GM15510 (cell line): Measurements from ENCODE around the gene SNRNP25.

ENCODE experiments used
- POLR2A ChIP-seq: IDR thresholded peaks from 3 replicates; pipeline ENCODE4 v1.6.1; 2011; ENCODE audit warnings: borderline replicate concordance; ENCODE audit not compliant: insufficient read length; ENCODE audit errors: extremely low read depth

Gene SNRNP25

DNA sequence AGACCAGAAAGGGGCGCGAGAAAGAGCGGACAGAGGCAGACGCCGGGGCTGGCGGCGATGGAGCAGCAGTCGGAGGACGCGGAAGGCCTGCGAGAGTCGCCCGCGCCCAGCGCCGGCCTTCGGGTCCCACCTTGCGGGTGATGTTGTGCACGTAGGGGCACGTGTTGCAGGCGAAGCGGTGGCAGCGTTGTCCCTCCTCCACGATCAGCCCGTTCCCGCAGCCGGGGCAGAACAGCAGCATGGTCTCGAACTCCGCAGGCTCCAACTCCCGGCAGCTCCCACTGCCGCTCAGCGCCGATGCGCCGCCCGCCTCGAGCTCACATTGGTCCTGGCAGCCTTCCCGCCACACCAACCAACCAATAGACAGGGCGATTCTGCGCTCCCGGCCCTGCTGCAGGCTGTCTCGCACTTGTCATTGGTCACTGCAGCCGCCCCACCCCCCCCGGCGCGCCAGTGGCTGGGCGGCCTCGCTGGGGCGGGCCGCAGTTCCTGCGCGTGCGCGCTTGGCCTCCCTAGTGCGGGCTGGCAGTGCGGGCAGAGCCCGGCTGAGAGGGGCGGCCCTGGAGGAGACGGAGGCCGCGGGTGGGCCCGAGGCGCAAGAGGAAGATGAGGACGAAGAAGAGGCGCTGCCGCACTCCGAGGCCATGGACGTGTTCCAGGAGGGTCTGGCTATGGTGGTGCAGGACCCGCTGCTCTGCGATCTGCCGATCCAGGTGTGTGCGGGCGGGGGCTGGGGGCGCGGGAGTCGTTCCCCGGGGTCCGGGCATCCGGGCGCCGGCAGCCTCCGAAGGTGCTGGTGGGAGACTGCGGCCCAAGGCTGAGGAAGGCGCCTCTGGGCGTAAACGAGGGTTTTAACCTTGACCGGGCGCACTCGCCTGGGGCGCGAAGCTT is at the start of gene SNRNP25, which contains the start of gene POLR3K:
Gene SNRNP25, plus strand, starts transcription at position 483 of the 891 bp plus-strand sequence. Its CDS starts 189 bp downstream, at position 672.
Gene POLR3K, minus strand, starts transcription at position 263 of the 891 bp plus-strand sequence. Its CDS starts 22 bp downstream, at position 241.
- TF ChIP-seq POLR2A: peak; percentile 95

DNA sequence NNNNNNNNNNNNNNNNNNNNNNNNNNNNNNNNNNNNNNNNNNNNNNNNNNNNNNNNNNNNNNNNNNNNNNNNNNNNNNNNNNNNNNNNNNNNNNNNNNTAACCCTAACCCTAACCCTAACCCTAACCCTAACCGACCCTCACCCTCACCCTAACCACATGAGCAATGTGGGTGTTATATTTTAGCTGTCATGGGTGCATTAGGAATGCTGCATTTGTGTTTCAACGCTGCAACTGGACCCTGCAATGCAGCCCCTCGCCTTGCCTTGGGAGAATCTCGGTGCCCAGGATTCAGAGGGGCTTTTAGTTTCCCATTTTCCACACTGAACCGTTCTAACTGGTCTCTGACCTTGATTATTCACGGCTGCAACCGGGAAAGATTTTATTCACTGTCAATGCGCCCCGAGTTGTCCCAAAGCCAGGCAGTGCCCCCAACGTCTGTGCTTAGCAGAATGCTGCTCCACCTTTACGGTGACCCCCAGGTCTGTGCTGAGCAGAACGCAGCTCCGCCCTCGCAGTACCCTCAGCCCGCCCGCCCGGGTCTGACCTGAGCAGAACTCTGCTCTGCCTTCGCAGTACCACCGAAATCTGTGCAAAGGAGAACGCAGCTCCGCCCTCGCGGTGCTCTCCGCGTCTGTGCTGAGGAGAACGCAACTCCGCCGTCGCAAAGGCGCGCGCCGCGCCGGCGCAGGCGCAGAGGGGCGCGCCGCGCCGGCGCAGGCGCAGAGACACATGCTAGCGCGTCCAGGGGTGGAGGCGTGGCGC is 43.5 kb upstream of the SNRNP25 start:
- no peak for TF ChIP-seq POLR2A

DNA sequence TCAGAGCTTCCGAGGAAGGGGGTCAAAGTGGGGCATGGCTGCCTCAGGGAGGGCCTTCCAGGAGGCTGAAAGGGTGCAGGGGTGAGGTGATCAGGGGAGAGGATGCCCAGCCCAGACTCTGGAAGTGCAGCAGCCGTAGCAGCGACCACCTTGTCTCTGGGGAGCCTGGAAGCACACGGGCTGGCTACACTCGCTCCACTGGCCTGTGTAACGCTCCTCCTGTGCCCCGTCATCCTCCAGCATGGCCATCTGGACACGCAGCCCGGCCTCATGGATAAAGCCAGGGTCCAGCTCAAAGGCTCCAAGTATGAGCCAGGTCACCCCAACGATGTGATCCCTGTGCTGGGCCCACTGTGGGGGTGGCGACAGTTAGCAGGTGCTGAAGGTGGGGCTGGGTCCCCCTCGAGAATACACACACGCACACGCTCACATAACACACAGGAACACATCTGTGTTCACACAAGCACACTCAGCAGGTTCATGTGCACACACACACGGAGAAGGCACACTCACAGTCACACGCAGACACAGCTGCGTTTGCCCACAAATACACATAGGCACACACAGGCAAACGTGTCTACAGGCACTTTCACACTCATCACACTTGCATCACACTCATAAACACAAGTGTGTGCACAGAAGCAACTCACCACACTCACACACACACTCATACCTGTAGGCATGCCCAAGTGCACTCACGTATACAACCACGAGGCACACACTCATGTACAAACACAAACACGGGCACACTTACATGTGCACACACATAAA is 19.6 kb upstream of the SNRNP25 start:
- TF ChIP-seq POLR2A: no peak

DNA sequence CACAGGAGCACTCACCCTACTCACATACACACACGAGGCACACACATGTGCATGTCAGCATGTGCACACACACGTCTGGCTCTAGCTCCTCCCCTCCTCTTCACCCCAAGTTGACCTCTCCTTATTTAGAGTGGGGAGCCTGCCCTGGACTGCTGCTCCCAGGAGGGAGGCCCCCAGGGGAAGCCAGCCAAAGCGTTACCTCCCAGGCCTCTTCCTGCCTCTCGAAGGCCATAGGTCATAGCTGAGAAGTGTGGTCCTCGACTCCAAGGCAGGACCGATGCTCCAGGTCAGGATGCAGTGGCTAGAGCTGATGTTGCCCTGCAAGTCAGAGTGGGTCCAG is 19.0 kb upstream of the SNRNP25 start:
- no peak for TF ChIP-seq POLR2A

DNA sequence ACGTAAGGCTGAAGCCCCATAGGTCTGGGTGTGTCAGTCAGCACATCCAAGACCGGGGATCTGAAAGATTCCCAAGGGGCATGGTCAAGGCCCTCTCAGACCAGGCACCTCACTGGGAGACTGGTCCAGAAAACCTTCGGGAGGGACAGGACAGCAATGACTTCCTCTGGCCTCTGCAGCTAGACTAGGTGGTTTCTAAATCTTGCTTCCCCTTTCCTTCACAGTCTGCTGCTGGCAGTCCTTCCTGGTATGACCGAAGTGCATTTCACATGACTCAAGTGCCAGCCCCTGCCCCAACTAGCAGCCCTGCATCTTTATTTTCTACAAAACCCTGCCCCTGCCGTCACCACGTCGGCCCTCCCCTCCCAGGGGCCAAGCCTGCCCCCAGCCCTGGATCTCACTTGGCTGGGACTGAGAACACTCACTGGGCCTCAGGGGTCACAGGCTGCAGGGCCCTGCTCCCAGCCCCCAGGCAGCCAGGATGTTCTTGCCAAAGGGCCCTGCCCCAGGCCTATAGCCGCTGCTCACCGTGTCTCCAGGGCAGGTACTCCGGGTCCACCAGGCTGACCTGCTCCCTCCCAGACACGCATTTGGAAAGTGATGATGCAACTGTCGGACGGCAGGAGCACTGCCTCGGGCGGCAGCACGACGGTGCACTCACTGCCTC is 18.5 kb upstream of the SNRNP25 start:
- TF ChIP-seq POLR2A: no peak

DNA sequence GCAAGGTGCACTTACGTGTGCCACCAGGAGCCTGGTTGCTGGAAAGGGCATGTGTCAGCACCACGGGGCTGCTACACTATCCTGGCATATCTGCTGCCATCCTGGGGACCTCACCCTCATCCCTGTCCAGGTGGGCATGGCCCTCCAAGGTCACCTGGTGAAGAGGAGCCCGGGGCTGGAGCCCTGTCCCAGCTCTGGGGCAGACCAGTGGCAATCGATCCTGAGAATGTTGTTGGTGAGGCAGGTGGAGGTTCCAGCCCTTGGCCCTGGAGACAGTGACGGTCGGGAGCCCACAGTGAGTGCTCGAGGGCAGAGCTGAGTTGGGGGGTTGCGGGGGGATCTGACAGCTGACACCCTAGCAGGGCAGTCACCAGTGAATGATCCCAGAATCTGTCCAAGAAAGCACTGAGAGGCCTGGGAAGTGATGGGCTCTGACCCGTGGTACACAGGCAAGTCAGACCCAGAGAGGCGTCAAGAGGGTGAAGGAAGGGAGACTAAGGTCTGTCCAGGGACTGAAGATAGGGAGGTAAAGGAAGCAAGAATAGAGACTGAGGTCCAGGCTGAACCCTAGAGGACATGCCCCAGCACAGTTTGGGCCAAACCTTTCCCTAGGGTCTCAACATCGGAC is 17.8 kb upstream of the SNRNP25 start:
- no peak for TF ChIP-seq POLR2A

DNA sequence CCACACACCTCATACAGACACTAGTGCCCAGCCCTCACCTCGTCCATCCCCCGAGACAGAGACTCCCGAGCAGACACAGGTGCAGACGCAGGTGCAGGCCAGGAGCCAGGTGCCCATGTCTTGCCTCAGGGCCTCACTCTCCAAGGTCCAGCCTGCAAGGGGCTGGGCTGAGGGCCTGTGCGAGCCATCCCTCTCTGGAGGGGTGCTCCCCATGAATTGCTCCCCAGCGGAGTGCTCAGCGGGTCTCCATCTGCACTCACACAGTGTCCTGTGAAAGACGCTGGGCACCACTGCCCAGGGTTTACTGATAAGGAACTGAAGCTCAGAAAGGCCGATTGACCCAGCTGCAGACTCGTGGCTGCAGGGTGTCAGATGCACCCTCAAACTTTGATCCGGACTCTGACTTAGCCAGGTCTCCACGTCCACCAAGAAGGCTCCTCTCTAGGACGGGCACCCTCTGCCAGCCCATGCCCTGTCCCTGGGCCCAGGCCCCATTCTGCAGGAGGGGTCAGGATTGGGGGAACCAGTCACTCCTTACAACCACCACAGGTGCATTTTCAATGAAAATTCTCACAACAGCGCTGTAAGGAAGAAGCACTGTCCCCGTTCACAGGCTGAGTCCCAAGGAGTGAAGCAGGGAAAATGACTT is 17.2 kb upstream of the SNRNP25 start:
- no peak for TF ChIP-seq POLR2A

DNA sequence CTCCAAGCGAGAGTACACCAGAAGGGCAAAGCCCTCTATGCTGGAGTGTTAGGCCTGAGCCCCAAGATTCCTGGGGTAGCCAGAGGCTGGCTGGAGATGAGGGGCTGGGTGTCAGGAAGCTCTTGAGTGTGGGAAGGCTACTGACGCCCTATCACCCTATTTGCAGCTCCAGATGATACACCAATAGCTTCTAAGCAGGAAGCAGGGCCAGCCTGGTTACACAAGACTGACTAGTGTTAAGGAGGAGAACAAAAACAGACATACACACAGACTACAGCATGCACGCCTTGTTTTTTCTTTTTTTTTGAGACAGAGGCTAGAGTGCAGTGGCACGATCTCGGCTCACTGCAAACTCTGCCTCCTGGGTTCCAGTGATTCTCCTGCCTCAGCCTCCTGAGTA is 16.1 kb upstream of the SNRNP25 start:
- no peak for TF ChIP-seq POLR2A

DNA sequence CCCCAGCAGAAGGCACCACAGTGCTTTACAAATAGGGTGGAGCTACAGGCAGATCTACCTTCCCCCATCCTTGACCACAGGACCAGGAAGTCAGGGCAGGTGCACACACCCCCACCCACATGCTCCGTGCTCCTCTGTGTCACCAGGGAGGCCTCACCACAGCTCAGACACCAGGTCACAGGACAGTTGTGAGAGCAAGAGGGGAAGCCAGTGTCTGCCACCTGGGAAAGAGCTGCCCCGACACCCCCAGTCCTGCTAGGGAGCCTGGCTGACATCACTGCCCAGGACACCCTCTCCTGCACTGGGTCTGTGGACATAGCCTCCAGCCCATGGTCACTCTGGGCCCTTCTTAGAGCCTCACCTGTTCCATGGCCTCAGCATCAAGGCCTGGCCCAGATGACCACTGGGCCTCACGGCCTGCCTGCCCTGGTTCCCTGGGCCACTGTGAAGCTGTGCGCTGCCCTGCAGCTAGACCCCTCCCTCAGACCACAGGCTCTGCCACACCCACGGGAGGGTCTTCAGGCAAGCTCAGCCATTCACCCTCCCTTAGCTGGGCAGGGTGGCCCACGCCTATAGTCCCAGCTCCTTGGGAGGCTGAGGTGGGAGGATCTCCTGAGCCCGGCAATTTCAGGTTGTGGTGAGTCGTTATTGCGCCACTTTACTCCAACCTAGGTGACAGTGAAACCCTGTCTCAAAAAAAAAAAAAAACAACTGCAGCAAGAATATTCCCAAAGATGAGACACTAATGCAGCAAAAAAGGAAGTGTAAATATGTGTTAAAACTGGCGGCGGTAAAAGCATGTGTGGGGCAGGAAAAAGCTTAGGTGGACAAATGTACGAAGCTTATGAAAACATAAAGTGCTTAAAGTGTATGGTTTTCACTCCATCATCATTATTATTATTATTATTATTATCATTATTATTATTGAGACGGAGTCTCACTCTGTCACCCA is 14.4 kb upstream of the SNRNP25 start:
- peak; percentile 32 for TF ChIP-seq POLR2A

DNA sequence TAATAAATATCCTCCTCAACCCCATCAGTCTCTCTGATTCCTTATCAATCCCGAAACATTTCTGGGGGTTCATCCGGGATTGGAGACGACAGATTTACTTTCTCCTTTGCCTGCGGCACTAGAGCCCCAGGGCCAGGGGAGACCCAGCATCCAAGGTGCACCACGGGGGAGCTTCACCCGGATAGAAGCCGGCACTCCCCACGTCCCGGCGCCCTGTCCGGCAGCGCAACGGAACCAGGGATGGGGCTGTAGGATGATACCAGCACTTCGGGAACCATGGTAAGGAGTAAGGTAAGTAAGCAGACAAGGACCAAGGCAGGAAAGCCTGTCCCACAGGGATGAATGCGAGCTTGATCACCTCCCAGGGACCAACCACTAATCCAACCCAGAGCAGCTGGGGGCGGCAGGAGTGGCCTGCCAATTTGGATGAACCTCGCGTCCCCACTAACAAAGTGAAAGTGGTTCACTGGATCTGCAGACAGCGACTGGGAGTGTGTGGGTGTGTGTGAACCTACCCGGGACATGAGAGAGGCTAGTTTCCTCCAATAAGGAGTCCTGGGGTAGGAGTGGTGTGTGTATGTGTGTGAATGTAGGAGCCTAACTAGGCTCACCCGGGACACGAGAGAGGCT is 12.1 kb upstream of the SNRNP25 start:
- no peak for TF ChIP-seq POLR2A

DNA sequence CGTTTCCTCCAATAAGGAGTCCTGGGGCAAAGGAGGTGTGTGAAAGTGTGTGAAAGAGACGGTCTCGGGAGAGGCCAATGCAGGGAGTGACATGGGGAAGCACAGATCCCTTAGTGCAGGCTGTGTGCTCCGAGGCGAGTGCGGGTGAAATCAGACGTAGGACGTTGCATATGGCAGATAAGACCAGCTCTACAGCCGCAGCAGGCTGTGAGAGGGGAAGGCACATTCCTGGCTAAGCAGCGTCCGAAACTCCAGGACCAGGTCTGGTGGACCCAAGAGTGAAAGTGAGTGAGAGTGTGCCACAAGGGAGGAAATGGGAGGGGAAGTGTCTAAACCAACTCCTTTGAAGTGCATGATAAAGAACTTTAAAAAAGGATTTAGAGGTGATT is 11.6 kb upstream of the SNRNP25 start:
- TF ChIP-seq POLR2A: no peak

DNA sequence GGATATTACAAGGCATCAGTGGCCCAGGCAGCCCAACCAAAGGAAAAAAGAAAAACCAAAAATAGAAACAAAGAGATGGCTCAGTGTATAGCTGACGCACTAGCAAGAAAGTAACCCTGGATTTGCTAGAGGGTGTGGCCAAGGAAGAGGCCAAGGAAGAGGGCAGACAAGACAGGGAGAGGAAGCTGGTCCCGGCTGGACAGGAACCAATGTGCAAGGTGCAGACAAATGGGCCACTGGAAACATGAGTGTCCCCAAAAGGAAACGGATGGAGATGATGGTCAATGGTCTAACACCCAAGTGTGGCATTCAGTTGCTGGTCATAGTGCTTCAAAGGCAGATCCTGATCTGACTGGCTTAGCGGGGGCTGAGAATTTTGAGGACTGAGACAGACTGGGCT is 10.9 kb upstream of the SNRNP25 start:
- TF ChIP-seq POLR2A: no peak
